ENCODE data around the gene COMMD6.

Gene COMMD6

DNA sequence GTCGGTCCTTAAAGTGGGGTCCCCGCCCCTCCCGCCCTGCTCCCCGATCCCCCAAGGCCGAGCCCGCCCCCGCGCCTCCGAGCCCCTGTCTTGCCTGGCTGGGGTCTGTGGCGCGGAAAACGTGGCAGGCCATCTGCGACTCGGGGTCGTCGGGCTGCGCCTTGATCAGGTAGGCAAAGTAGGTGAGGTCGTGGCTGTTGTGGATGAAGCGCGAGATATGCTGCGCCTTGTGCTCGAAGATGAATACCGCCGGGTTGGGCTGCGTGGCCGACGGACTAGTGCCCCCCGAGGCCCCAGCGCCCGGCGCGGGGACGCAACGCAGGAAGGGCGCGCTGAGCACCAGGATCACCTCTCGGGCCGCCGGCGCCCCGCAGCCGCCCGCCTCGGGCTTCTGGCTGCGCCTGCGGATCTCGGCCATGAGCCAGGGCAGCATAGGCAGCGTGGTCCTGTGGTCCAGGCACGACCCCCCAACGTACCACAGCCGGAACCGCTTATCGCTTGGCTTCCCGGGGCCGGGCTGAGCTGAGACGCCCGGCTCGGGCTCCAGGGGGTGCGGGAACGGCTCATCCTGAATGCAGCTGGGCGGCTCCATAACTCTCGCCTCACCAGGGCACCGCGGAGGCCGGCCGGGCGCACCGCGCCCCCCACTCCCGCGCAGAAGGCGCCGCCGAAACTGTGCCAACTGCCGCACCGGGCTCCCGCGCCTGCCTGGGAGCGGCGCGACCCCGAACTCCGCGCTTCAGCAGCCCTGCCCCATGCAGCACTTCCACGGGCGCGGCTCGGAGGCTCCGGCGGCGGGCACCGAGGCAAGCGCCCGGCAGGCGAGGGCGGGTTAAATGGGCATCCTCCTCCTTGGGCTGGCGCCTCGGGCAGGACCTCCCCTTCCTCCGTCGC is 56.2 kb downstream of the COMMD6 start:
- no peak for DNase-seq

- no peak for DNase-seq
Measured at GRCh38 chr13:75480671-75481175, 56.9 kb downstream of the COMMD6 start.

DNA sequence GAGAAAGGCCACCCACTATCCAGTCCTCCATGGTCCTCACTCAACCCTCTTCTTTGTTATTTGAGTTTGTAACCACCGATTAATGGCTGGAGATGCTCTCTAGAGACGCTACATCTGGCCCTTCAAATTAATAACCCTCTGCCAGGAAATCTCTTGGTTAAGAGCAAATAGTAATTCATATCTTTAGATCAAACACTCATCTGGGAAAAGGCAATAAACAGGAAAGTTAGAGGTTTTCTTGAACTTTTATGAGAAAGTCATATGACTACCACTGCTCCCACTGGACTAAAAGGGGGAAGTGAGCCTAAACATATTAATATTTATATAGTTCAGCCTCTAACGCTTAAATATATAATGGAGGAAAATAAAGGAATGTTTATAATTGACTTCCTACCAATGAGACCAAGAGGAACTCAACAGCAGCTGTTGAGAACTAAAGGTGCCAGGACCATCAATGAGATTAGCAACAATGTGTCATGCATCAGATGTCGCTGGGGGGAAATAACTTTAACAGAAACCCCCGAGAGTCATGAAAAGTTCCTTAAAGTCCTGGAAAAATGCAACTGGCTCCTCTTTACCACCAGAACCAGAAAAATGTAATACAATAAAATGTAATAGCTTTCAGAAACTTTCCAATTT is 58.4 kb downstream of the COMMD6 start:
- DNase-seq, result no peak

DNA sequence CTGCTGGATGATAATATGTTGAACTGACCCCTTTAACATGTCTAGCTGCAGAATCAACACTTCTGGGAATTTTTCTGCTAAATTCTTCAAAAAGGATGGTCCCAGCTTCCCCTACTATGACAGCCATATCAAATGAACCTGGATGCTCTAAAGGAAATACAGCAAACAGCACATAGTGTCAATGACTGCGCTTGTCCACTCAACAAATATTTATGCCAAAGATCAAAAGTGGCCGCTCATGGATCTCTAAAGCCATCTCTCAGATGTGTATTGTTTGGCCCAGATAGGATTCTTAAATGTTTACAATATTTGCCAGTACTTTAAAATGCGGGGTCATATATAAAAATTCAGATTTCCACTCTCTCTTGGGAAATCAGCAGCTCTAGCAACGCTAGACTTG is 59.0 kb downstream of the COMMD6 start:
- DNase-seq, result no peak

All from amniotic stem cell (primary cell).